SK-N-SH (cell line): Measurements from ENCODE around the gene DLG2. TPM values are rescaled to one million over a fixed set of nuclear protein-coding genes. Genes with fewer than 3 reads are reported as not detected.

Source experiments
- CTCF ChIA-PET: fragments of 300-600, 350-600 bp; formaldehyde crosslinking; extraction: SDS; loops from one replicate; lab custom pipeline; 2021; lab: Yijun Ruan, JAX
- POLR2A ChIA-PET: fragments of 350-600 bp; sonication (Branson Sonifier 250); formaldehyde crosslinking; extraction: SDS; loops from one replicate; lab custom pipeline; 2020; ENCODE audit warnings: antibody characterized with exemption, inconsistent platforms; lab: Yijun Ruan, JAX
- DNase-seq: peaks from one replicate; pipeline ENCODE4 v3.0.0; 2012
- H2AFZ ChIP-seq: fragments of 200-600 bp; sonication (generic); 2 replicates; pipeline ENCODE4 v1.8.1; 2016; ENCODE audit warnings: antibody characterized with exemption, mild to moderate bottlenecking, low read depth
- H3F3A ChIP-seq: fragments of 200-600 bp; sonication (generic); replicated peaks from 2 replicates; pipeline ENCODE3; 2016; ENCODE audit warnings: antibody characterized with exemption, mild to moderate bottlenecking; ENCODE audit not compliant: insufficient read depth
- H3K27ac ChIP-seq, 2 experiments: fragments of 200-500 bp in 1 of 2; fragments of 200-600 bp in 1 of 2; sonication (Bioruptor generic) in 1 of 2; sonication (generic), shearing (Covaris generic) in 1 of 2; 2 replicates each; pipeline versions ENCODE4 v1.5.1 to v1.6.1; 2014 to 2016; ENCODE audit warnings: low read depth in 2 of 2, inconsistent platforms in 1 of 2, low read length in 1 of 2, mild to moderate bottlenecking in 1 of 2, mixed read lengths in 1 of 2
- H3K27me3 ChIP-seq: fragments of 200-600 bp; sonication (generic), shearing (Covaris generic); 2 replicates; pipeline ENCODE4 v1.6.1; 2016; ENCODE audit warnings: mixed run types; ENCODE audit not compliant: insufficient read depth
- H3K36me3 ChIP-seq, 2 experiments: fragments of 200-500 bp in 1 of 2; fragments of 200-600 bp in 1 of 2; sonication (Bioruptor generic) in 1 of 2; sonication (generic) in 1 of 2; replicated peaks in 1 of 2; 2 replicates each; pipeline versions ENCODE3 to v1.5.1; 2014 to 2016; ENCODE audit warnings: low read length in 1 of 2, mild to moderate bottlenecking in 1 of 2; ENCODE audit not compliant: insufficient read depth in 2 of 2, control insufficient read depth in 1 of 2
- H3K4me1 ChIP-seq, 2 experiments: fragments of 200-500 bp in 1 of 2; fragments of 200-600 bp in 1 of 2; sonication (Bioruptor generic) in 1 of 2; sonication (generic), shearing (Covaris generic) in 1 of 2; 2 replicates each; pipeline versions ENCODE4 v1.5.1 to v1.6.1; 2014 to 2016; ENCODE audit warnings: low read depth in 1 of 2, low read length in 1 of 2, mixed run types in 1 of 2; ENCODE audit not compliant: insufficient read depth in 2 of 2, control insufficient read depth in 1 of 2
- H3K4me2 ChIP-seq: fragments of 200-600 bp; sonication (generic), shearing (Covaris generic); 2 replicates; pipeline ENCODE4 v1.6.1; 2017; ENCODE audit warnings: mixed run types
- H3K4me3 ChIP-seq, 2 experiments: fragments of 200-500 bp in 1 of 2; fragments of 200-600 bp in 1 of 2; sonication (Bioruptor generic) in 1 of 2; sonication (generic), shearing (Covaris generic) in 1 of 2; 2 replicates each; pipeline versions ENCODE4 v1.5.1 to v1.8.1; 2014 to 2016; ENCODE audit warnings: low read depth in 2 of 2, inconsistent platforms in 1 of 2, low read length in 1 of 2, mild to moderate bottlenecking in 1 of 2, mixed read lengths in 1 of 2, moderate library complexity in 1 of 2
- H3K79me2 ChIP-seq: fragments of 200-600 bp; sonication (generic); 2 replicates; pipeline ENCODE4 v1.8.1; 2017; ENCODE audit warnings: mild to moderate bottlenecking; ENCODE audit not compliant: insufficient read depth
- H3K9ac ChIP-seq: fragments of 200-600 bp; sonication (generic); 2 replicates; pipeline ENCODE4 v1.6.1; 2017; ENCODE audit warnings: mixed run types
- H3K9me2 ChIP-seq: fragments of 200-600 bp; sonication (generic); 2 replicates; pipeline ENCODE4 v1.6.1; 2017; ENCODE audit warnings: mixed run types
- H3K9me3 ChIP-seq: fragments of 200-600 bp; sonication (generic); 2 replicates; pipeline ENCODE4 v1.6.1; 2017; ENCODE audit warnings: mixed run types, mild to moderate bottlenecking, moderate library complexity
- H4K20me1 ChIP-seq: fragments of 200-600 bp; sonication (generic); 2 replicates; pipeline ENCODE4 v1.6.1; 2017; ENCODE audit warnings: mild to moderate bottlenecking, mixed run types; ENCODE audit not compliant: insufficient read depth
- CHD2 ChIP-seq: fragments of 150-350 bp; IDR thresholded peaks from 2 replicates; pipeline ENCODE4 v1.6.1; 2018; ENCODE audit warnings: low read length; ENCODE audit not compliant: partially characterized antibody
- EZH2phosphoT487 ChIP-seq: fragments of 200-600 bp; sonication (generic); IDR thresholded peaks from 2 replicates; pipeline ENCODE4 v1.6.1; 2017; ENCODE audit warnings: low read depth, mixed run types, mild to moderate bottlenecking, antibody characterized with exemption, moderate library complexity, borderline replicate concordance
- FOSL2 ChIP-seq: IDR thresholded peaks from 2 replicates; pipeline ENCODE4 v1.4.0; 2012; ENCODE audit warnings: low read depth, mild to moderate bottlenecking, moderate library complexity, borderline replicate concordance
- FOXJ3 ChIP-seq: sonication (generic); formaldehyde crosslinking; IDR thresholded peaks from 2 replicates; pipeline ENCODE4 v1.5.1; 2020; ENCODE audit warnings: mild to moderate bottlenecking, missing genetic modification reagents
- FOXM1 ChIP-seq: IDR thresholded peaks from 2 replicates; pipeline ENCODE4 v1.4.0; 2012; ENCODE audit warnings: low read depth, mild to moderate bottlenecking
- GABPA ChIP-seq: IDR thresholded peaks from 2 replicates; pipeline ENCODE4 v1.4.0; 2012; ENCODE audit warnings: low read depth, mild to moderate bottlenecking
- GATA2 ChIP-seq: sonication (generic); formaldehyde crosslinking; IDR thresholded peaks from 2 replicates; pipeline ENCODE4 v1.5.0; 2020; ENCODE audit warnings: mild to moderate bottlenecking, missing genetic modification reagents
- IRF3 ChIP-seq: fragments of 150-350 bp; IDR thresholded peaks from 2 replicates; pipeline ENCODE4 v1.6.1; 2016; ENCODE audit warnings: mild to moderate bottlenecking, low read depth, low read length
- JUND ChIP-seq: IDR thresholded peaks from 2 replicates; pipeline ENCODE4 v1.4.0; 2012
- MAX ChIP-seq: IDR thresholded peaks from 2 replicates; pipeline ENCODE4 v1.4.0; 2012; ENCODE audit warnings: low read depth
- MXI1 ChIP-seq: IDR thresholded peaks from 2 replicates; pipeline ENCODE4 v1.6.1; 2012; ENCODE audit warnings: mild to moderate bottlenecking, low read depth, low read length, improper control_type of control experiment
- POLR2AphosphoS5 ChIP-seq: IDR thresholded peaks from 2 replicates; pipeline ENCODE4 v1.6.1; 2012; ENCODE audit warnings: low read depth, low read length
- RAD21 ChIP-seq: IDR thresholded peaks from 2 replicates; pipeline ENCODE4 v1.6.1; 2012; ENCODE audit warnings: mild to moderate bottlenecking, low read length
- RCOR1 ChIP-seq: fragments of 150-350 bp; IDR thresholded peaks from 2 replicates; pipeline ENCODE4 v1.6.1; 2017; ENCODE audit warnings: antibody characterized with exemption, low read length
- RXRA ChIP-seq: IDR thresholded peaks from 2 replicates; pipeline ENCODE4 v1.4.0; 2012; ENCODE audit warnings: low read depth, mild to moderate bottlenecking, borderline replicate concordance
- SIN3A ChIP-seq: IDR thresholded peaks from 2 replicates; pipeline ENCODE4 v1.6.1; 2012; ENCODE audit warnings: low read depth, mild to moderate bottlenecking, low read length, moderate library complexity, borderline replicate concordance
- SMC3 ChIP-seq: IDR thresholded peaks from 2 replicates; pipeline ENCODE4 v1.6.1; 2012; ENCODE audit warnings: low read depth, low read length, improper control_type of control experiment
- YY1 ChIP-seq: IDR thresholded peaks from 2 replicates; pipeline ENCODE4 v1.4.0; 2012; ENCODE audit warnings: low read depth, mild to moderate bottlenecking
- WGBS: methylation state at CpG from one replicate; pipeline ENCODE4 v1.1.6; 2017; ENCODE audit warnings: low lambda C conversion rate; 5-methylcytosine and 5-hydroxymethylcytosine counted together
- polyA plus RNA-seq, 3 experiments: library from polyadenylated mRNA; depleted of rRNA; stranded (reverse); fragments of >200 nt; gene quantifications; 2 replicates each; pipeline ENCODE4 v1.2.3, GENCODE V29; 2012
- TF ChIP-seq, protein P1 (sequence below): fragments of 200-600 bp; sonication (generic); IDR thresholded peaks from 2 replicates; pipeline ENCODE4 v1.6.1; 2017; ENCODE audit warnings: antibody characterized with exemption, mild to moderate bottlenecking, moderate library complexity
- TF ChIP-seq, protein P2 (sequence below): fragments of 150-350 bp; IDR thresholded peaks from 2 replicates; pipeline ENCODE4 v1.6.1; 2017; ENCODE audit warnings: antibody characterized with exemption, low read length, low read depth, borderline replicate concordance

DLG2 gene
- polyA plus RNA-seq, 1 of the 3 experiments (the other 2 are of a cell fraction): 0.21 TPM

DNA sequence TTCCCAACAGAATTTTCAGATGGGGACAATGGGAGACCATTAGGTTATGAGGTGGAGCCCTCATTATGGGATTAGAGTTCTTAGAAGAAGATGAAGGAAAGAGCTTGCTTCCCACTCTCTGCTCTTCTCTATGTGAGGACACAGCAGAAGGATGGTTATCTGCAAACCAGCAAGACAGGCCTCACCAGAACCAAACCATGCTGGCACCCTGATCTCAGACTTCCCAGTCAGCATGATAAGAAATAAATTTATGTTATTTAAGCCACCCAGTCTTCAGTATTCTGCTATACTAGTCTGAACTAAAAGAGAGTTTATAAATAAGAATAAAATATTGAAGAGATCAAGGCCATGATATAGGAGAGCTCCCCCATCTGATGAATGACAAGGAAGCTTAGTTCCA lies 1394.6 kb downstream of the DLG2 start:
- peaks cover 0 to 6% of the 10 kb centered on the region in 2 experiments; a peak in 1 of 4 replicates for H3K4me1 ChIP-seq
- H4K20me1 ChIP-seq: no peaks in the 10 kb centered on the region
- no peaks in the 10 kb centered on the region for H3F3A ChIP-seq
- no peaks in the 10 kb centered on the region for H3K9me3 ChIP-seq
- ChIA-PET POLR2A (no interaction called here), CTCF (no interaction called here)
- TF ChIP-seq CHD2 (no peak), IRF3 (no peak), RCOR1 (no peak), SMC3 (no peak), POLR2AphosphoS5 (no peak), JUND (no peak), YY1 (no peak), RAD21 (no peak), FOSL2 (no peak), MXI1 (no peak), EZH2phosphoT487 (no peak), GATA2 (CRISPR knock-in tag) (no peak)
- H2AFZ ChIP-seq: no peak overlapping the region
- H3K4me2 ChIP-seq: no peak overlapping the region
- no peaks in the 10 kb centered on the region for H3K27me3 ChIP-seq
- no peak overlapping the region for H3K9ac ChIP-seq
- no peak overlapping the region for H3K27ac ChIP-seq
- no peaks in the 10 kb centered on the region for H3K9me2 ChIP-seq
- H3K79me2 ChIP-seq: no peaks in the 10 kb centered on the region
- no peak overlapping the region for H3K4me3 ChIP-seq
- H3K36me3 ChIP-seq: no peaks in the 10 kb centered on the region
- no peak for DNase-seq

DNA sequence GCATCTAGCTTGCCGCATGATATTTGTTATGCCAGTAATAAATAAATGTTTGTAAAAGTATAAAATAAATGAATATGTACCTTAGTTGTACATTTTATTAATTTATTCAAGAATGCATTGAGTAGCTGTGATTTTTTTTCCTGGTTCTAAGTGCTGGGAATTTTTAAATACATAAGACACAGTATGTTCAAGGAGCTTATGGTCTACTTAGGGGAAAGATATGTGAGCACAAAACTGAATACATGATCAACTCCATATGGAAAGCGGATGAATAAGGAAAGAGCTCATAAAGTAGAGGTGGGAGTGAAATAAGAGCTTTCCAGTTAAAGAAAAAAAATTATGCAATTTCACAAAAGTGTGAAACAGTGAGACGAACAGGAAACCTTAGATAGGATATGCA lies 1396.7 kb downstream of the DLG2 start:
- Histone ChIP-seq H3K9me3 (no peaks in the 10 kb centered on the region), H3K79me2 (no peaks in the 10 kb centered on the region), H3F3A (no peaks in the 10 kb centered on the region), H3K4me2 (no peak overlapping the region), H4K20me1 (no peaks in the 10 kb centered on the region), H3K4me1 (peaks cover 0 to 6% of the 10 kb centered on the region in 2 experiments; a peak in 1 of 4 replicates), H3K36me3 (no peaks in the 10 kb centered on the region), H3K27me3 (no peaks in the 10 kb centered on the region), H3K9ac (no peak overlapping the region), H3K4me3 (no peak overlapping the region), H3K27ac (no peak overlapping the region), H3K9me2 (no peaks in the 10 kb centered on the region), H2AFZ (no peak overlapping the region)
- ChIA-PET CTCF (no interaction called here), POLR2A (no interaction called here)
- no peak for DNase-seq
- TF ChIP-seq GABPA: no peak
- no peak for TF ChIP-seq MAX
- TF ChIP-seq, protein P1, sequence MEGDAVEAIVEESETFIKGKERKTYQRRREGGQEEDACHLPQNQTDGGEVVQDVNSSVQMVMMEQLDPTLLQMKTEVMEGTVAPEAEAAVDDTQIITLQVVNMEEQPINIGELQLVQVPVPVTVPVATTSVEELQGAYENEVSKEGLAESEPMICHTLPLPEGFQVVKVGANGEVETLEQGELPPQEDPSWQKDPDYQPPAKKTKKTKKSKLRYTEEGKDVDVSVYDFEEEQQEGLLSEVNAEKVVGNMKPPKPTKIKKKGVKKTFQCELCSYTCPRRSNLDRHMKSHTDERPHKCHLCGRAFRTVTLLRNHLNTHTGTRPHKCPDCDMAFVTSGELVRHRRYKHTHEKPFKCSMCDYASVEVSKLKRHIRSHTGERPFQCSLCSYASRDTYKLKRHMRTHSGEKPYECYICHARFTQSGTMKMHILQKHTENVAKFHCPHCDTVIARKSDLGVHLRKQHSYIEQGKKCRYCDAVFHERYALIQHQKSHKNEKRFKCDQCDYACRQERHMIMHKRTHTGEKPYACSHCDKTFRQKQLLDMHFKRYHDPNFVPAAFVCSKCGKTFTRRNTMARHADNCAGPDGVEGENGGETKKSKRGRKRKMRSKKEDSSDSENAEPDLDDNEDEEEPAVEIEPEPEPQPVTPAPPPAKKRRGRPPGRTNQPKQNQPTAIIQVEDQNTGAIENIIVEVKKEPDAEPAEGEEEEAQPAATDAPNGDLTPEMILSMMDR: no peak
- no peak for TF ChIP-seq POLR2AphosphoS5
- no peak for TF ChIP-seq RXRA
- no peak for TF ChIP-seq FOXM1
- TF ChIP-seq FOXJ3 (CRISPR knock-in tag): no peak
- TF ChIP-seq, protein P2, sequence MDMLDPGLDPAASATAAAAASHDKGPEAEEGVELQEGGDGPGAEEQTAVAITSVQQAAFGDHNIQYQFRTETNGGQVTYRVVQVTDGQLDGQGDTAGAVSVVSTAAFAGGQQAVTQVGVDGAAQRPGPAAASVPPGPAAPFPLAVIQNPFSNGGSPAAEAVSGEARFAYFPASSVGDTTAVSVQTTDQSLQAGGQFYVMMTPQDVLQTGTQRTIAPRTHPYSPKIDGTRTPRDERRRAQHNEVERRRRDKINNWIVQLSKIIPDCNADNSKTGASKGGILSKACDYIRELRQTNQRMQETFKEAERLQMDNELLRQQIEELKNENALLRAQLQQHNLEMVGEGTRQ: no peak
- no peak for TF ChIP-seq EZH2phosphoT487
- no peak for TF ChIP-seq SIN3A
- no peak for TF ChIP-seq FOSL2
- WGBS: 66% methylated on average over 3 of the region's 3 CpGs
